ENCODE results near the gene OR52I1. TPM values are rescaled to one million over a fixed set of nuclear protein-coding genes. Genes with fewer than 3 reads are reported as not detected.

The OR52I1 gene, protein sequence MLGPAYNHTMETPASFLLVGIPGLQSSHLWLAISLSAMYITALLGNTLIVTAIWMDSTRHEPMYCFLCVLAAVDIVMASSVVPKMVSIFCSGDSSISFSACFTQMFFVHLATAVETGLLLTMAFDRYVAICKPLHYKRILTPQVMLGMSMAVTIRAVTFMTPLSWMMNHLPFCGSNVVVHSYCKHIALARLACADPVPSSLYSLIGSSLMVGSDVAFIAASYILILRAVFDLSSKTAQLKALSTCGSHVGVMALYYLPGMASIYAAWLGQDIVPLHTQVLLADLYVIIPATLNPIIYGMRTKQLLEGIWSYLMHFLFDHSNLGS
- not detected for total RNA-seq

DNA sequence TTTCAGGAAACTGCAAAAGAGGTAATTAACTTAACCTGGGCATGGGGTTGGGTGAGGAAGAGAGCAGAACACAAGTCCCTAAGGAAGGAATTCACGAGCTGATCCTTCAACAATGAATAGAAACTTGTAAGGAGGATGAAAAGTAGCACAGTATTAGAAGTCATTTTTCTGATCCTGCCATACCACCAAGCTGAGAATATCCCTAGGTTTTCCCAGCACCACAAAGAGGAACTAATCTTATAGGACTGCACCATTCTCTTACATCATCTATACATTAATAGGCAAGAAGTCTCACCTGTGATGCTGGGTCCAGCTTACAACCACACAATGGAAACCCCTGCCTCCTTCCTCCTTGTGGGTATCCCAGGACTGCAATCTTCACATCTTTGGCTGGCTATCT is at the start of gene OR52I1:
Gene OR52I1 (plus strand): TSS at position 301 of the 400 bp plus-strand sequence. CDS start 0 bp downstream, at position 301.
- no peak for ATAC-seq

DNA sequence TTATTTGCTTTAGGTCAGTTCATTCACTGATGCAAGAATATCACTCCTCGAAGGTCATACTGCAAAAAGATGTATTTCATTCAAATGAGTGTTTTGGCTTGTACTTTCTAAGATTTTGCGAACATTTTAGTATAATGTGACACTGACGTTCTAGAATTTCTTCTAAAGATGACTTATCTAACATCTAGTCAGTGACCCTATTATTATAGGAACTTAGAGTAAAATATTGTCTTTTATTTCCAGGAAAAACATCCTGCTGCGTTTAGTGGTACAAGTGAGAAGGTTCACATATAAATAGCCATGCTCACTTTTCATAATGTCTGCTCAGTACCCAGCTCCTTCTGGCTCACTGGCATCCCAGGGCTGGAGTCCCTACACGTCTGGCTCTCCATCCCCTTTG is 48.9 kb upstream of the OR52I1 start, which contains the start of gene OR52M1:
Gene OR52M1 (plus strand): TSS at position 301 of the 400 bp plus-strand sequence. CDS start 0 bp downstream, at position 301.
- ATAC-seq: no peak

DNA sequence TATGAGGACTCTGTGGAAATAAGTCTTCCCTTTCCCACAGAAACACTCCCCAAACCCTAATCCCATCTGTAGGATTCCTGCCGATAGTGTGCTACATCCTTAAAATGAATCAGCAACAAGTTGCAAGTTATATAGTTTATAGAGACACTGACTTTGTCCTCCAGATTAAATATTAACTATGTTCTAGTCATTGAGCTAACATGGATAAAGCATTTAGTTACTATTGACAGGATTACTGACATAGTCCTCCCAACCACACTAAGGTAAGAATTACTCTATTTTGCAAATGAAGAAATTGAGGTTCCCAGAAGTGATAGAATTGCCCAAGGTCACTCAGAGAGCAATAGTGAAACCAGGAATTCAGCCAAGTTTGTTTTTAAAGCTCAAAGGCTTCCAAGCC is 47.0 kb upstream of the OR52I1 start:
- ATAC-seq: no peak

DNA sequence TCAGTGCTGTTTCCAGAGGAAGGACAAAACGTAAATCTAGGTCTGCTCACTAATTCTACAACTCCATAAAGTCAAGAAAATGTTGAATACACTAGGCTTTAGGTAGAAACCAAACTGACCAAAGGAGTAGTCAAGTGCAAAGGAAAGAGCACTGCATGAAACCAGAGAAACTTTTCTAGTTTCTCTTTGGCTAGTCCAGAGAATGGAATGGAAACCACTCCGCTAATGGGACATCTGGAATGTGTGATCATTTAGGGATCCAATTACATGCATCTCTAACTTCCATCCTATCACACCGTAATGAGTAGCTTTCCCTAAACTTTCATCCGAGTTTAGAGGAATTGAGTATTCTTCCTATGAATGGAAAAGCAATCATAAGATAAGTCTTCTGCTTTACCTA is 46.4 kb upstream of the OR52I1 start:
- no peak for ATAC-seq

DNA sequence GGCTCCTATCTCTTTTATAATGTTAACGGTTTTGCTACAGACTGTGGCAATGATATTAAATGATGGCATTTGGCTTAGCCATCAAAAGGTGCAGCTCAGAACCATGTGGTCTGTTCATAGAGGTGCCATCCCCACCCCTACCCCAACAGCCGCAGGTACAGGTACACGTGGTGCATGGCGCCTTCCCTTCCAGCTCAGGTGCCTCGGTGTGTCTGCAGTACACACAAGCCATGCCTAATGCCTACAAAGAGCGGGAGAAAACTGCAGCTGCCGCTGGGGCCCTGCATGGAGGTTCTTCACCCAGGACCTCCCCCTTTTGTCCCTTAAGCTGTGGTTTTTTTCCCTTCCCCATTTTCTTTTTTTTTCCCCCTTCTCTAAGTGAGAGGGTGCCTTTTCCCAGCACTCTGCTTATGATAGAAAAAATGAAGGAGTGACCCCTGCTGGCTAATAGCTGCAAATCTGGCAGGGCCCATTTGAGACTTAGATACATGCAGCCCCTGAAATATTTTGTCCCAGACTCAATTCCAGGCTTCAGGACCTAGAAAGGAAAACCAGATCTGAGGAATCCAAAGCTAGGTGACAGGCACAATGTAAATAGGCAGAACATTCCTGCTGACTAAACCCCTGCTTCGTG is 42.4 kb upstream of the OR52I1 start:
- no peak for ATAC-seq

DNA sequence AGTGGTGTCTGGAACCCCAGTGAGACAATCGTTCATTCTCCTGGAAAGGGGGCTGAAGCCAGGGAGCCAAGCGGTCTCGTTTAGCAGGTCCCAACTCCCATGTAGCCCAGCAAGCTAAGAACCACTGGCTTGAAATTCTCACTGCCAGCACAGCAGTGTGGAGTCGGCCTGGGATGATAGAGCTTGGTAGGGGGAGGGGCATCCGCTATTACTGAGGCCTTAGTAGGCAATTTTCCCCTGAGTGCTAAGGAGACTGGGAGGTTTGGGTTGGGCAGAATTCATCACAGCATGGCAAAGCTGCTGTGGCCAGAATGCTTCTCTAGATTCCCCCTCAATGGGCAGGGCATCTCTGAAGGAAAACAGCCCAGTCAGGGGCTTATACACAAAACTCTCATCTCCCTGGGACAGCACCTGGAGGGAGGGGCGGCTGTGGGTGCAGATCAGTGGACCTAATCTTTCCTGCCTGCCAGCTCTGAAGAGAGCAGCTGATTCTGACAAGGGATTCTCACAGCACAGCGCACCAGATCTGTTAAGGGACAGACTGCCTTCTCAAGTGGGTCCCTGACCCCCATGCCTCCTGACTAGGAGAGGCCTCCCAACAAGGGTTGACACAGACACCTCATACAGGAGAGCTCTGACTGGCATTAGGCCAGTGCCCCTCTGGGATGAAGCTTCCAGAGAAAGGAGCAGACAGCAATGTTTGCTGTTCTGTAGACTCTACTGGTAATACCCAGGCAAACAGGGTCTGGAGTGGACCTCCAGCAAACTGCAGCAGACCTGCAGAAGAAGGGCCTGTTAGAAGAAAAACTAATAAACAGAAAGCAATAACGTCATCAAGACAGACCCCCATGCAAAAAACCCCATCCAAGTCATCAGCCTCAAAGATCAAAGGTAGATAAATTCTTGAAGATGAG is 34.1 kb upstream of the OR52I1 start:
- ATAC-seq: no peak

DNA sequence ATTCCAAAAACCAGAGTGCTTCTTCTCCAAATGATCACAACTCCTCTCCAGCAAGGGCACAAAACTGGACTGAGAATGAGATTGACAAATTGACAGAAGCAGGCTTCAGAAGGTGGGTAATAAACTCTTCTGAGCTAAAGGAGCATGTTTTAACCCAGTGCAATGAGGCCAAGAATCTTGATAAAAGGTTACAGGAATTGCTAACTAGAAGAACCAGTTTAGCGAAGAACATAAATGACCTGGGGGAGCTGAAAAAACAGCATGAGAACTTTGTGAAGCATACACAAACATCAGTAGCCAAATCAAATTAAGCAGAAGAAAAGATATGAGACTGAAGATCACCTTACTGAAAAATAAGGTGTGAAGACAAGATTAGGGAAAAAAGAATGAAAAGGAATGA is 33.4 kb upstream of the OR52I1 start:
- no peak for ATAC-seq

DNA sequence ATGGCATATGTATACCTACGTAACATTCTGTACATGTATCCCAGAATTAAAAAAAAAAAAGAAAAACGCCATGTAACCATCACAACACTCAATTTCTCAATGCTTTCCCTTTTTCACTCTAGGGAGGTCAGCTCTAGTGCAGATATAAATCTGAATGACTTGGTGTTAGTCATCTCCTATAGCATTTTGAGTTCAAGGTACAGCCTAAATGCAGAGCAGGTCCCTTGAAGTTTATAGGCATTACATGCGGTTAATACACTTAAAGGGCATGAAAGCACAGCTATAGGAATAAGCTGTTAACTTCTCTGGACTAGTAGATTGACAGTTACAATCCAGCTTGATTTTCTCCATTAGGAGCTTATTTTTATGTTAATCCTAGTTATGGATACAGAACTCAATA is 28.5 kb upstream of the OR52I1 start:
- no peak for ATAC-seq

DNA sequence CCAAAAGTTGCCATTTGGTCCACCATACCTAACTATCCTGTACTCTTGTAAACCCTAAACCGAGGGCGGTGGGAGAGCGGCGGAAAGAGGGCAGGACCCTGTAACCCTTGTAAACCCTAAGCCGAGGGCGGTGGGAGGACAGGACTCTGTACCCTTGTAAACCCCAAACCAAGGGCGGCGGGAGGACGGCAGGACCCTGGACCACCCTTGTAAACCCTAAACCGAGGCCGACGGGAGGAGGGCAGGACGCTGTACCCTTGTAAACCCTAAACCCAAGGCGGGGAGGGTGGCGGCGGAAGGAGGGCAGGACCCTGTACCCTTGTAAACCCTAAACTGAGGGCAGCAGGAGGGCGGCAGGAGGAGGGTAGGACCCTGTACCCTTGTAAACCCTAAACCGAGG is 24.8 kb upstream of the OR52I1 start:
- no peak for ATAC-seq

DNA sequence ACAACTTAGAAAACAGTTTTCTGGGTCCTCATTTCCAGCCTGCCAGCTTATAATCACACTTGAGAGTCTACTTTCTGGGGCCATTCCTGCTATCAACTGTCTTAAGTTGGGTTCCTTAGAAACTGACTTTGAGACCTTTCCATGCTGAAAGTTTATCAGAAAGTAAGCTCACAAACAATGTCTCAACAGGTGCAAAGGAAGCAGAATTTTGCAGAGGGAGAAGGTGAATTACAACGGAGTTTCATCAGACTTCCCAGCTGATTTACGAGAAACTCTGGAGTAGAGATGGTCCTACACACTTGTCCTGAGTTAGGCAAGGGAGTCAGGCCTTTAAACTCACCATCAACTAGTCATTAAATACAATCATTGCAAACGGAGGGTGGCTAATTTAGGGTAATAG is 17.0 kb upstream of the OR52I1 start:
- ATAC-seq: no peak

DNA sequence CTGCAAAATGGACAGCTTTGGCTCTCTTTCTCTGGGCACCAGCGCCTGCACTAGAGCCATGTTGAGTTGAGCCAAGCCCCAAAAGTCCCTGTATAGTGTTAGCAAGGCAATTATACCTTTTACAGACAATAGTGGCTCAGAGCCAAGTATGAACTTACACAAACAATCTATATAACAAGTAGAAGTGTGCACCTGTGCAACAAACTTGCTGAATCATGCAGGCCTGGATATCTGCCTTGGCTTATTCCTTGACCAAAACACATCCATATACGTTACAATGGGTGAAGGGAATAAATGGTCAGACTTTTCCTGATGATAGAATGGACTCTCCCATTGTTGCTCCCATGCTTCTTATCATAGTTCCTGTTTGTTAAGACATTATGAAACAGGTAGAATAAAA is 16.1 kb upstream of the OR52I1 start:
- no peak for ATAC-seq

DNA sequence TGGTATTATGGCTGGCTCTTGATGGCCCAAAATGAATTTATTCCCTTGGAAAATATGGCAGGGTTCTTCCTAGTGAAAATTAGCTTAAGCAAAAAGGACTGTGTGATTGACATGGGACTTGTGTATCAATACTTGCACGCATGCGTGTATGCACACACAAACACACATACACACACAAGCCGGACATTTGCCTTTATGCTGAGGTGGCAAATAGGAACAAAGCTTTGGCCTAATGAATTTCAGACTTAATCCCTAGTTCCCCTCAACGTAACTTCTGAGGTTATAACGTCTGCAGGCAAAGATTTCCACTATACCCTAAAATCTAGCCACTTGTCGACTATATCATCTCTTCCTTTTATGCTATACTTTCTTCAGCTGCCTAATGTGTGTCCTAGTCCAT is 15.2 kb upstream of the OR52I1 start:
- no peak for ATAC-seq

DNA sequence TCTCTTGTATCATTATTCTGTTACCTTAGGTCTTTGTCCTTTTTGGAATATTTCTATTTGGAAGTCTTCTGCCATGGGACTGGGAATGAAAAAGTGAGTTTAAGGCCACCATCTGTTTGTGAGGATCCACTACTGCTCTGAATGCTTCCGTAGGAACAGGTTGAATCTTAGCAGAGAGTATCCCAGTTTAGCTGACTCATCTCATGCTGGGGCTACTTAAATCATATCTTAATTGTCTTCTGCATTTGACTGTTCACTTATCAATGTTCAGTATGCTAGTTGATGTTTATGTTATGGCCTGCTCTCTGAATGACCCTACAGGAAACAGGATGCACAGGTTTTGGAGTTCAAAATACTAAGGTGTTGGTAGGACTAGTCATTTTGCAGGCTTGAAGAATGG is 13.7 kb upstream of the OR52I1 start:
- no peak for ATAC-seq

DNA sequence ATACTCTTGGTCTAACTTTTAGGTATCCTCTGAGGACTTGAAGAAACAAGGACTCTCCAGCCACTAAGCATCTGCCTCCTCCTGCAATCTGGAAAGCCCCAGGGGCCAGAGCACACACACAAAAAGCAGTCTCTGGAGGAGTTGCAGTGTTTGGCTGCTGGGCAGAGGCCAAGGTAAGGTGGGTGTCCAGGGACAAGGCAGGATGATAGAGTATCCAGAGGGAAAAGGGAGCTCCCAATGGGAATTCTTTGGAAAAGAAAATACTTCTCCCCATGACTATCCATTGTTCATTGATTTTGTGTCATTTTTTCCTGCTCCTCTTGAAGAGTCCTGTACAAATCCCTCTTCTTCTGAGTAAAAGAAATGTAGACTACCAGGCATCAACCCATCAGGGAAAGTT is 12.4 kb upstream of the OR52I1 start, which contains the start of gene OR52I2:
Gene OR52I2 (plus strand): TSS at position 301 of the 400 bp plus-strand sequence.
- no peak for ATAC-seq

DNA sequence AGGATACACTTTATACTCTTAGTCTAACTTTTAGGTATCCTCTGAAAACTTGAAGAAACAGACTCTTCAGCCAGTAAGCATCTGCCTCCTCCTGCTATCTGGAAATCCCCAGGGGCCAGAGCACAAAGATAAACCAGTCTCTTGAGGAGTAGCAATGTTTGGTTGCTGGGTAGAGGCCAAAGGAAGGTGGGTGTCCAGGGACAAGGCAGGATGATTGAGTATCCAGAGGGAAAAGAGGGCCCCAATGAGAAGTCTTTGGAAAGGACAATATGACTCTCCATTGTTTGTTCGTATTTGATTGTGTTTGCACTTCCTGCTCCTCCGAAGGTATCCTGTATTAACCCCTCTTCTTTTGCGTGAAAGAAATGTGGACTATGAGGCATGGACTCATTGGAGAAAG is 4.8 kb upstream of the OR52I1 start:
- no peak for ATAC-seq

DNA sequence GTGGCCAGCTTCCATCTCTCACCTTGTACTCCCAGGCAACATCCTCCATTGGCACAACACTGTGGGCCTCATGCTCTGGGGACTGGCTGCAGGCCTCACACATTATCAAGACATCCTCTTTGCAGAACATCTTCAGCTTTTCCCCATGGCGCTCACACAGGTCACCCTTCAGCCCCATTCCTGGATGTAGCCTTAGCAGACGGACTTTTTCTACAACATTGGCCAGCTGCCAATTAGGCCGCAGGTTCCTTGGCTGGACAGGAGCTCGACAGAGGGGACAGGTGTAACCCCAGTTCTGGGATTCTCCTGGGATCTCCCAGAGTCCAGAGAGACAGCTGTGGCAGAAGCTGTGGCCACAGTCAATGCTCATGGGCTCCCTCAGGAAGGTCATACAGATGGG is 11.2 kb downstream of the OR52I1 start:
- no peak for ATAC-seq

DNA sequence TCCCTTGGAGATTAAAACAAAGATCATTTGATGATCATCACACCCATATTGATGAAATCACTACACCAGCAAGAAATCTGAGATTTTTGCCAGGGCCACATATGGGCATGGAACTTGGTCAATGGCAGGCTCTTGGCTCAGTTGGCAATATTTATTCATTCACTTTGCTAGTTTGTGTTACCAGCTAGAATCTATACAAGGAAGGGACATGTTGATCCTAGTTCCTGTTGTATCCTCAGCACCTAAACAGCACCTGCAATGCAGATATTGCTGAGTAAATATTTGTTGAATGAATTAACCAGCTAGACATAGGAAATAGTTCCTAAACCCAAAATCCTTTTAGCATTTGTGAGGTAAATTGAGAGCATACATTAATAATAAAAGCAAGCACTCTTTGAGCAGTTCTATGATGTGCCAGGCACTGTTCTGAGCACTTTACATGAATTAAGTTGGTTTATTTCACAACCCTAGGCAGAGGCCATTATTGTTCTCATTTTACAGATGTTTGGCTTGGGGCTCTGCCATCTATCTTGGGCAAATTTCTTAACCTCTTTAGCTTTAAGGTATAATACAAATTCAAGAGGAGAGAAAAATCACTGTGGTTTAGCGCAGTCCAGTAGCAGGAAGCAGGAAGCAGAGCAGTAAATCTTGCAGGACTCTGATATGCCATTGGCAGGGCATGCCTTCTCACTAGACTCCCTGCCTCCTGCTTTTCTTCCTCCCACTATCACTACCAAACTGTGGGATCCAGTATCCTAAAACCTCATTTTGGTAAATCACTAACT is 12.6 kb downstream of the OR52I1 start:
- ATAC-seq: peak; percentile 11

DNA sequence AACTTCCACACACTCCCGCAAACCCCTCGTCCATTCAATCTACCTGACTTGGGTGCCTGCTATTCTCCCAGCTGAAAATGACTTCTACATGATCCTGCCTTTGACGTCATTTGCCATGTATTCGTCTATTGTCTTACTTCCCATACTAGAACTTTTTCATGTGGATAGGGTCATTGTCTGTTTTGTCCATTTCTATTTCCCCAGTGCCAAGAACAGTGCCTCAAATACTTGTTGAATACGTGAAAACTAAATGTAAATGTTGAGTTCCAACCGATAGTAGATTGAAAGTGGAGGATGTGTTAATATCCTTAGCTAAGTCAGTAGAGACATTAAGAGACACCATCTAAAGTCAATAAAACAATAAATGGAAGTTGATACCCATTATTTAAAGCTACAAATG is 13.3 kb downstream of the OR52I1 start:
- ATAC-seq: no peak

DNA sequence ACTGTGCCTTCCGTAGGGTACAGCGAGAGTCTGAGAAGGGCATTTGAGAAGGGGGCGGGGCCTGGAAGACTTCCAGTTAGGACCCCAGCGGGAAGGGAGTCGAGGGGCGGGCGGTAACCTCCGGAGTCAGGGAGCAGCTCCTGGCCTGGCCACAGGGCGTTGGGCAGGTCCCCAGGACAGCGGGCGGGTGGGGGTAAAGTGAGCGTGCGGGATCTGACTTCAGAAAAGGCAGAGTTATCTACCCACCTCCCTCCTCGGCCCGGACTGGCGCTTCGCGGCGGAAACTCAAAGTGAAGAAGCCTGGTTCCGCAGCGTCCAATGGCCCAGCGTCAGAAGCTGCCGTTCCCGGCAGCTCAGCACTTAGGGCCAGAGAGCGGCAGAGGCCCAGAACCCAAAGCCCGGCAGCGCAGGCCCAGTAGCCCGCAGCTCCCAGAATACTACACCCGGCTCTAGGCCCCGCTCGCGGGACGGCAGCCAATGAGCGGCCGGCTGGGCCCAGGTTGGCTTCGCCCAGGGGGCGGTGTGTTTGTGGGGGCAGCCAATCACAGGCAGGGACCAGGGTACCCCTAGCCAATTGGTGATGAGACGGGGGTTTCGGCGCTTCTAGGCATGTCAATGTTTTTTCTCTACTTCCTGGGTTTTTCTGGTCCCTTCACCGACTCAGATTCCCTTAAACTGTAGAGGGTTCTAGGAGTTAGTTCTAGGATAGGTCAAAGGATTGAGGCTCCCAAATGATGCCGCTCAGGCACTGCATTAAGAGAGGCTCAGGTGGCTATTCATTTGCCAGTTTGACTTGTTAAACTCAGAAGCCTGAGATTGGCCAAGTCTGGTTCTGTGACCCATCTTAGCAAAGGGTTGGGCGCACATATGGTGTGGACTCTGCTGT is 14.2 kb downstream of the OR52I1 start, which contains the start of gene TRIM68:
Gene TRIM68 (minus strand): TSS at position 451 of the 886 bp plus-strand sequence. CDS start 2,727 bp downstream, outside the sequence.
- ATAC-seq: peak; percentile 100

DNA sequence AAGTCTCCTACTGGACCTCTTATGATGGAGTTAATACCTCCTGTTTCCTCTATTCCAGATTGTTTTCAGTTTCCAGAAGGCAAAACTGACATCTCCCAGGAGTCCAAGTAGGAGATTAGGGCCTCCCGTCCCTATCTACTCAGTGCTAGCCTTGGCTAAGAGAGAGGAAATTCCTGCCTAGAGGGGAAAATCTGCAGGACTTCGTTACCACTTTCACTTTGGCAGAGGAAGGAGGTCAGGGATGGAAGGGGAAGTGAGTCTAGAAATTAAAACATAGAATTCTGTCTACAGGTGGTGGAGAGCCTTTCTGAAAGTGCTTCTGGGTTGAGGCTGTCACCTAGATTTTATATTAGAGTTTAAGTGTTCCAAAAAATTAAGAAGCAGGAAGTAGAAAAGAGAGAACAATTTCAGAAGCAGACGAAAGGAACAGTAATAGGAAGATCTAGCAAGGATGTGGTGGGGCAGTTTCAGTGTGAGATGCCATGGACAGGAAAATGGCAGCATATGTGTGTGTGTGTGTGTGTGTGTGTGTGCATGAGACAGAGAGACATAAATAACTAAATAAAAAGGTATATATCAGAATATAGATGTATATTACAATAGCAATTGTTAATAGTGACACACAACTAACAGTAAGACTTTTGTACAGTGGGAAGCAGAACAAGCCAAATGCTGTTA is 16.6 kb downstream of the OR52I1 start:
- ATAC-seq: no peak

DNA sequence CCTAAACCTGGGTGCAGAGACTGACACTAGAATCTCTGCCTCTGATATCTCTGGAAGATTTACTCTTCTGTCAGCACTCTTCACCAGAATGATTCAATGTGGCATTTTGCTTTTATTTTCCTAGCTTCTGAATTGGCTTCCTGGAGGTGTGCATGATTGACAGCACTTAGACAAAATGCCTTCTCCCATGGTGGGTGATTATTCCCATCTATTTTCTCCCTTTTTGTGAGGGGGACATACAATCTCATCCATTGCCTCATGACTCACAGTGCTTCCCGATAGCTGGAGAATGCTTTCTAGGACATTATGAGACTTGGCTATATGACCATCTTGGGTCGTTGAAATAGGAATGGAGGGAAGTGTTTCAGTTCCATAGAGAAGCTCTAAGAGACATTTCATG is 18.1 kb downstream of the OR52I1 start:
- no peak for ATAC-seq
